GM19455 (cell line): ENCODE results near the gene TPK1.
"Not testable (repeated sequence)": the region's sequence is repeated elsewhere in the genome, so short reads cannot be mapped to it uniquely, and the experiment has no call there.

Experiments
- ATAC-seq: cut with Tn5 transposase; IDR thresholded peaks from one replicate; pipeline ENCODE4 v1.9.1; 2021; ENCODE audit not compliant: unreplicated experiment

Gene TPK1

DNA sequence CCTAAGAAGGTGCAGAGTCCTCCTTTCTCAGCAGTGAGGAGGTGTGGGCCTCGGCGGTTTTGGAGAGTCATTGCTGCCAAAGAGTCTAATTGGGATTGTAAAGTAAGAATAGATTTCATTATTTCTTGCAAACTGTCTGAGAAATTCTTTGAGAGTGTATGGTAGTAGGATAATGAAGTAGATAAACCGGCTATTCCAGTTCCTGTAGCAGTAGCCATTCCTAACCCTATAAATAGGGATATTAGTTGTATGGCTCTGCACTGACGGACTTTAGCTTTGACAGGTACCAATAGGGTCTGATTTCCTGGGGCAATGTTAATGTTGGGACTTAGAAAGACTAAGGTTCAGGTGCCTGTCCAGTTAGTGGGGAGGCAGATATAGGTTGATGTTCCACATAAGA lies 416.9 kb downstream of the TPK1 start:
- not testable (repeated sequence) for ATAC-seq

DNA sequence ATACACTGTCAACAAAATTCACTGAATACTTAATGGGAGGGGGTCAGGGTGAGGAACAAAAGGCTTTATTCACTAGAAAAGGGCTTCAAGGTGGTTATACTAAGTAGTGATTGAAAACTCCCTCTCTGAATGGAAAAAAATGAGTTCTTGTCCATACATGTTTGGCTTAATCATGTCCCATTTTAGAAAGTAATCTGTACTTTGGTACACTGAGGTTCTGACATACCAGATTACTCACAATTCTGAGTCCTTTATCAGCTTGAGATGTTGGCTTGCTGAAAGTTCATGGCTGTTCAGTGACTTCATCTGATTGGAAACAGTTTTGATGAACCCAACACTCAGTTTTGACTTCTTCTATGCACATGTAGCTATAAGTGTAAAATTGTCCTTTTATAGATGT lies 419.5 kb downstream of the TPK1 start:
- ATAC-seq = no peak

DNA sequence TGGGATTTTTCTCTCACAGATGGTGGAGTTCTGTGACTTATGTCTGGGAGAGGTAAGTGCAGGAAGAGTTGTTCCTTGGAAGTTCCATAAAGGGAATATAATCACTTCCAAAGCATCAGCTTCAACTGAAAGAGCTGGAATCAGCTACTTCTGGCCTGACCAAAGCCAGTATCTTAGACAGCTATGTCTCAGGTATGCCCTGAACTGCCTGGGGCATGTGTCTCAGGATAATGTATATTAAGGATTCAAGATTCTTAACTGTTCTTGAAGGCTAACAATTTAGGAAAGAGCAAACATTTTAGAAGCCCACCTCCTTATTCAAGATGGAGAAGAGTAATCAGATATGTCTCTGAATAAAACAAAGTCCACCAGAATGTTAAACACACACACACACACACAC lies 420.0 kb downstream of the TPK1 start:
- no peak for ATAC-seq

DNA sequence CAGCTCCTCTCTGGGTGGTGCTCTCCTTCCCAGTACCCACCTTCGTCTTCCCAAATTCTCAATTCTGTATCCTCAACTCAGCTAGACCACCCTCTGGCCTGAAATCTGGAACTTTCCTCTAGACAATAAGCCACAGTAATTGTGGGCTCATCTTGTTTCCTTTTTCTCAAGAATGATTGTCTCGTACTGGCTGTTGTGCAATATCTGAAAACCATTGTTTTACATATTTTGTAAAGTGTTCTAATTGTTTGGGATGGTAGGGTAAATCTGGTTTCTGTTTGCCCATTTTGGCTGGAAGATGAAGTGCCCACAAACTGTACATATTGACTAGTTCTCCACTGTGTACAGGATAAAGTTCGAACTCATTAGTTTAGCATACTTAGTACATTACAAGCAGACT lies 421.0 kb downstream of the TPK1 start:
- no peak for ATAC-seq

DNA sequence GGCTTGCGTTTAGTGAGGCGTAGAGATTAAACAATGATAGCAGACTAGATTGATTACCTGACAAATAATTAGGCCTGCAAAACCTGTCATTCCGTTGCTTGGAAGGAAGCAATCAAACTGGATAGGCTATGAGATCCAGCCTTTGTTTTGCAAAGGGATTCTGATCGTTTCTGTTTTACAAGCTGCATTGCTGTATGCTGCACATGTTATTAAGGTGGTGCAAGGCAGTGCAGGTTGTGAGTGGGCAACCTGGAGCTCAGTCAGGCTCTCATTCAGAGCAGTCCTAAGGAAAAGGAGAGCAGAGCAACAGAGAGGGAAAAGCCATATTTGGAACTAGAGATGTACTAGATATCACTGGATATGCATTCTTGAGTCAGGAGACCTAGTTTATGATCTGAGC lies 425.4 kb downstream of the TPK1 start:
- no peak for ATAC-seq

DNA sequence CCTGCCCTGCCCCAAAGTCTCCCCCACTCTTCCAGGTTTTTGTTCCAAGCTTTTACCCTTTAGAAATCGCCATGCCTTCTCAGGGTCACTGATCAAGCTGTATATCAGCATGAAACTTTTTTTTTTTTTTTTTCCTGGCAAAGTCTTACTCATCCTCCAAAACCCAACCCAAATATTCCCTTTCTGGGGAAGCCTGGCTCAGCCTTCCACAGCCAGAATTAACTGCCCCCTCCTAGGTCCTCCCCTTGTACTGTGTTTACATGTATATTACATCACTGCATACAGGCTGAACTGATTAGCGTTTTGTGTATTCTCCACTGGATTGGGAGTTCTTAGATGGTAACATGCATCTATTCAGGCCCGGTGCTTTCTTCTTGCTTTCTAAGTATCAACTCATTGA lies 427.7 kb downstream of the TPK1 start:
- ATAC-seq = no peak

DNA sequence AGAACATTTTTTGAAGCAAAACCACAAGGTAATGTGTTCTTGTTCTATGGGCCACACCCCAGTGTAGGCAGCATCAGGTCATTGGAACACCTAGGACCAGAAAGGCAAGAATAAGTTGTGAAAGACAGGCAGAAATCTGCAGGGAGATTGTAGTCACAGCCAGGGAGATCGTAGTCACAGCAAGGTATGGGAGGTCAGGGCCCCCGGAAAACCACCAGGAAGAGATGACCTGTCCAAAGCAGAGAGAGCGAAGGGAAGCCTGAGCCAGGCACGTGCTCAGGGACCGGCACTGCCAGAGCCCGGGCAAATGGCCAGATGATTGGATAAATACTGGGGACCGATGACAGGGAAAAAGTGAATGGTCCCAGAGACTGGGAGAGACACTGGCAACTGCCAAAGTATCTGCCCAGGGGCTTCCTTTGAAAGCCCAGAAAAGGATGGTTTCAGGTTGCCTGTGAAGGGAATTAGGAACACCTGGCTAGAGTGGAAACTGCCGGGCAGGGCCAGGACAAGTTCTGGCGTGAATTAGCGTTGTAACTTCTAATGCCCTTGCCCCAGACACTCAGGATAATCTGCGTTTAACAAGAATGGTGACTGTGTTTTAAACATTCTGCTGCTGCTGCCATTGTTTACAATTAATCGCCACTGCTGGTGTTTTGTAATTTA lies 428.5 kb downstream of the TPK1 start:
- no peak for ATAC-seq

DNA sequence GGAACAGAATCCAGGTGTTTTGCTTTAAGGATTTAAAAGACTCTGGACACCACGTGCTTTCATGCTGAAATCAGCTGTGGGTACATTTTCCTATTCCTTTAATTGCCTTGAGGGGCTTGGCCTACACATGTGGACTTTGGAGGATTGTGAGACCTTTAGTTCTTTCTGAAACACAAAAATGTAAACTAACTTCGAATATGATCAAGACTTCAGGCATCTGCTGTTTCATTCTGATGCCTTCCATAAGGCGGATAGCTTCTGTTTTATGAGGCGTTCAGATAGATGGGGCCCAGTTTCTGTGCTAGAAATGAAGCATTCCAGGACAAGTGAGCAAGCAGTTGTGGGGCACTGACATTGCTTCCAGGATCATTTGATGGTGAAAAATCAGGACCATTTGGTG lies 430.9 kb downstream of the TPK1 start:
- ATAC-seq = no peak

DNA sequence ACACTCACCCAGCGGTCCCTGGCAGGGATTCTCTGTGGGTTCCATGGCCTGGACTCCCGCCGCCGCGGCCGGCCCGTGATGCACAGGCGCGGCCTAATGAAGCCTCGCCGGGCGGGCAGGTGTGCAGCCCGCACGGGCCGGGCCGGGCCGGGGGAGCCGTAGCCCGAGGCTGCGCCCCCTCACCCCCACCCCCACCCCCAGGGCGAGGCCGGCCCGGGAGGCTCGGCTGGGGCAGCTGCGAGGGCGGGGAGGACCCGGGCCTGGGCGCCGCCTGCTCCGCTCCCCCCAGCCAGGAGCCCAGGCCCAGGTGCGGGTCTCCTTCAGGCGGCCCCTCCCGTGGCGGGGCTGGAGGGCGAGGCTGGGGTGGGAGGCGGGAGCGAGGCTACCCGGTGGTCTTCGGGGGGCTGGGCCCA lies 432.2 kb downstream of the TPK1 start, which contains the start of gene NOBOX:
NOBOX (minus strand) TSS at position 45 of the 413 bp plus-strand sequence.
- no peak for ATAC-seq

DNA sequence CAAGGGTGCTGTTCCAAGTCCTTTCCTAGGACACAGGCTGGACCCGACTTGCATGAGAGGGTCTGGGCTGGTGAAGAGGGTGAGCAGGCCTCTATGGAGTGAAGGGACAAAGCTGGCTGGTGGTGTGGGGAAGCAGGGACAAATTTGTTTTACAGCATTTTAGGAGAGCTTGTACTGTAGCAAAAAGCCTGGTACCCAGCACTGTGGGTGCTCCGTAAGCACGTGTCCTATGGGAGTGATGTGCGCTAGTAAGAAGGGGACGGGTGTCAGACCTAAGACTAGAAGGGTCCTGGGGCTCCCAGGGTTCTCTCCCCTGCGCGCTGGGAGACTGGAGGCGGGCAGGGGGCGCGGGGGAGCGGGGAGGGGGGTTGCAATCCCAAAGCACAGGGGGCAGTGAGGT lies 432.8 kb downstream of the TPK1 start:
- no peak for ATAC-seq
